ENCODE measurements around the gene ABLIM1.

The ABLIM1 gene

GRCh38 chr10:114681542-114681941, 23.5 kb upstream of the ABLIM1 start:
- CTCF ChIA-PET, result interaction anchor here (0.7 to 1.6 kb wide), 3 partner anchors 13 to 509 kb away, joined by 3 to 6 read pairs (median 4); no protein-coding TSS in a partner anchor
- POLR2A ChIA-PET, result no interaction called here
- Histone ChIP-seq H3K4me3 (ENCODE audit: low read depth, low read length) (no peak overlapping the region), H3K4me1 (ENCODE audit: control insufficient read depth, insufficient read depth, low read length) (peaks cover 49% of the 10 kb centered on the region), H3K36me3 (ENCODE audit: control insufficient read depth in 2 of 2, insufficient read depth in 1 of 2, low read length in 2 of 2) (no peaks in the 10 kb centered on the region), H3K27ac (ENCODE audit: extremely low read depth, low read depth, low read length) (no peak overlapping the region), H3K9me3 (ENCODE audit: control insufficient read depth, insufficient read depth, low read depth, low read length) (no peaks in the 10 kb centered on the region)
- peak; percentile 99 for TF ChIP-seq PRDM10 (tag by site-specific recombination; IDR thresholded peaks at IDR 0.05)
- no peak for TF ChIP-seq ZNF19 (tag by site-specific recombination; IDR thresholded peaks at IDR 0.05; ENCODE audit: low read depth)
- TF ChIP-seq ZNF335 (tag by site-specific recombination; conservative IDR thresholded peaks at IDR 0.05), result no peak
- peak; percentile 18; the same call in 1 of the 2 replicates for TF ChIP-seq SP7 (tag by site-specific recombination; IDR thresholded peaks at IDR 0.05)
- TF ChIP-seq OSR2 (tag by site-specific recombination; IDR thresholded peaks at IDR 0.05), result peak; percentile 70
- no peak for TF ChIP-seq ZBTB7A (tag by site-specific recombination; IDR thresholded peaks at IDR 0.05; ENCODE audit: low read depth)
- TF ChIP-seq, protein P1, sequence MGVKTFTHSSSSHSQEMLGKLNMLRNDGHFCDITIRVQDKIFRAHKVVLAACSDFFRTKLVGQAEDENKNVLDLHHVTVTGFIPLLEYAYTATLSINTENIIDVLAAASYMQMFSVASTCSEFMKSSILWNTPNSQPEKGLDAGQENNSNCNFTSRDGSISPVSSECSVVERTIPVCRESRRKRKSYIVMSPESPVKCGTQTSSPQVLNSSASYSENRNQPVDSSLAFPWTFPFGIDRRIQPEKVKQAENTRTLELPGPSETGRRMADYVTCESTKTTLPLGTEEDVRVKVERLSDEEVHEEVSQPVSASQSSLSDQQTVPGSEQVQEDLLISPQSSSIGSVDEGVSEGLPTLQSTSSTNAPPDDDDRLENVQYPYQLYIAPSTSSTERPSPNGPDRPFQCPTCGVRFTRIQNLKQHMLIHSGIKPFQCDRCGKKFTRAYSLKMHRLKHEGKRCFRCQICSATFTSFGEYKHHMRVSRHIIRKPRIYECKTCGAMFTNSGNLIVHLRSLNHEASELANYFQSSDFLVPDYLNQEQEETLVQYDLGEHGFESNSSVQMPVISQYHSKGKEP (tag by site-specific recombination; IDR thresholded peaks at IDR 0.05), result 0 out of 2 replicates have a peak, but pooled peaks have one; percentile 8
- no peak for TF ChIP-seq HOXC10 (CRISPR knock-in tag; IDR thresholded peaks at IDR 0.05)
- TF ChIP-seq MEIS1 (CRISPR knock-in tag; IDR thresholded peaks at IDR 0.05; ENCODE audit: borderline replicate concordance), result no peak
- TF ChIP-seq, protein P2, sequence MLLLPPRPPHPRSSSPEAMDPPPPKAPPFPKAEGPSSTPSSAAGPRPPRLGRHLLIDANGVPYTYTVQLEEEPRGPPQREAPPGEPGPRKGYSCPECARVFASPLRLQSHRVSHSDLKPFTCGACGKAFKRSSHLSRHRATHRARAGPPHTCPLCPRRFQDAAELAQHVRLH (tag by site-specific recombination; IDR thresholded peaks at IDR 0.05), result no peak
- no peak for TF ChIP-seq EGR2 (tag by site-specific recombination; IDR thresholded peaks at IDR 0.05; ENCODE audit: low read depth)
- TF ChIP-seq, protein P3, sequence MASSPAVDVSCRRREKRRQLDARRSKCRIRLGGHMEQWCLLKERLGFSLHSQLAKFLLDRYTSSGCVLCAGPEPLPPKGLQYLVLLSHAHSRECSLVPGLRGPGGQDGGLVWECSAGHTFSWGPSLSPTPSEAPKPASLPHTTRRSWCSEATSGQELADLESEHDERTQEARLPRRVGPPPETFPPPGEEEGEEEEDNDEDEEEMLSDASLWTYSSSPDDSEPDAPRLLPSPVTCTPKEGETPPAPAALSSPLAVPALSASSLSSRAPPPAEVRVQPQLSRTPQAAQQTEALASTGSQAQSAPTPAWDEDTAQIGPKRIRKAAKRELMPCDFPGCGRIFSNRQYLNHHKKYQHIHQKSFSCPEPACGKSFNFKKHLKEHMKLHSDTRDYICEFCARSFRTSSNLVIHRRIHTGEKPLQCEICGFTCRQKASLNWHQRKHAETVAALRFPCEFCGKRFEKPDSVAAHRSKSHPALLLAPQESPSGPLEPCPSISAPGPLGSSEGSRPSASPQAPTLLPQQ (tag by site-specific recombination; IDR thresholded peaks at IDR 0.05), result no peak
- TF ChIP-seq, protein P4, sequence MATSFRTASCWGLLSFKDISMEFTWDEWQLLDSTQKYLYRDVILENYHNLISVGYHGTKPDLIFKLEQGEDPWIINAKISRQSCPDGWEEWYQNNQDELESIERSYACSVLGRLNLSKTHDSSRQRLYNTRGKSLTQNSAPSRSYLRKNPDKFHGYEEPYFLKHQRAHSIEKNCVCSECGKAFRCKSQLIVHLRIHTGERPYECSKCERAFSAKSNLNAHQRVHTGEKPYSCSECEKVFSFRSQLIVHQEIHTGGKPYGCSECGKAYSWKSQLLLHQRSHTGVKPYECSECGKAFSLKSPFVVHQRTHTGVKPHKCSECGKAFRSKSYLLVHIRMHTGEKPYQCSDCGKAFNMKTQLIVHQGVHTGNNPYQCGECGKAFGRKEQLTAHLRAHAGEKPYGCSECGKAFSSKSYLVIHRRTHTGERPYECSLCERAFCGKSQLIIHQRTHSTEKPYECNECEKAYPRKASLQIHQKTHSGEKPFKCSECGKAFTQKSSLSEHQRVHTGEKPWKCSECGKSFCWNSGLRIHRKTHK (tag by site-specific recombination; IDR thresholded peaks at IDR 0.05), result no peak
- TF ChIP-seq ZFP37 (tag by site-specific recombination; IDR thresholded peaks at IDR 0.05), result no peak
- TF ChIP-seq, protein P5, sequence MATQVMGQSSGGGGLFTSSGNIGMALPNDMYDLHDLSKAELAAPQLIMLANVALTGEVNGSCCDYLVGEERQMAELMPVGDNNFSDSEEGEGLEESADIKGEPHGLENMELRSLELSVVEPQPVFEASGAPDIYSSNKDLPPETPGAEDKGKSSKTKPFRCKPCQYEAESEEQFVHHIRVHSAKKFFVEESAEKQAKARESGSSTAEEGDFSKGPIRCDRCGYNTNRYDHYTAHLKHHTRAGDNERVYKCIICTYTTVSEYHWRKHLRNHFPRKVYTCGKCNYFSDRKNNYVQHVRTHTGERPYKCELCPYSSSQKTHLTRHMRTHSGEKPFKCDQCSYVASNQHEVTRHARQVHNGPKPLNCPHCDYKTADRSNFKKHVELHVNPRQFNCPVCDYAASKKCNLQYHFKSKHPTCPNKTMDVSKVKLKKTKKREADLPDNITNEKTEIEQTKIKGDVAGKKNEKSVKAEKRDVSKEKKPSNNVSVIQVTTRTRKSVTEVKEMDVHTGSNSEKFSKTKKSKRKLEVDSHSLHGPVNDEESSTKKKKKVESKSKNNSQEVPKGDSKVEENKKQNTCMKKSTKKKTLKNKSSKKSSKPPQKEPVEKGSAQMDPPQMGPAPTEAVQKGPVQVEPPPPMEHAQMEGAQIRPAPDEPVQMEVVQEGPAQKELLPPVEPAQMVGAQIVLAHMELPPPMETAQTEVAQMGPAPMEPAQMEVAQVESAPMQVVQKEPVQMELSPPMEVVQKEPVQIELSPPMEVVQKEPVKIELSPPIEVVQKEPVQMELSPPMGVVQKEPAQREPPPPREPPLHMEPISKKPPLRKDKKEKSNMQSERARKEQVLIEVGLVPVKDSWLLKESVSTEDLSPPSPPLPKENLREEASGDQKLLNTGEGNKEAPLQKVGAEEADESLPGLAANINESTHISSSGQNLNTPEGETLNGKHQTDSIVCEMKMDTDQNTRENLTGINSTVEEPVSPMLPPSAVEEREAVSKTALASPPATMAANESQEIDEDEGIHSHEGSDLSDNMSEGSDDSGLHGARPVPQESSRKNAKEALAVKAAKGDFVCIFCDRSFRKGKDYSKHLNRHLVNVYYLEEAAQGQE (tag by site-specific recombination; IDR thresholded peaks at IDR 0.05), result no peak
- TF ChIP-seq ZNF10 (tag by site-specific recombination; IDR thresholded peaks at IDR 0.05), result no peak
- TF ChIP-seq ZNF777 (tag by site-specific recombination; IDR thresholded peaks at IDR 0.05; ENCODE audit: borderline replicate concordance), result no peak
- no peak for TF ChIP-seq ZNF488 (tag by site-specific recombination; IDR thresholded peaks at IDR 0.05)
- TF ChIP-seq ZBTB21 (tag by site-specific recombination; IDR thresholded peaks at IDR 0.05), result no peak
- TF ChIP-seq ZNF747 (tag by site-specific recombination; IDR thresholded peaks at IDR 0.05), result no peak
- TF ChIP-seq ZNF423 (tag by site-specific recombination; IDR thresholded peaks at IDR 0.05), result no peak
- TF ChIP-seq SP3 (tag by site-specific recombination; IDR thresholded peaks at IDR 0.05), result no peak
- TF ChIP-seq KLF7 (tag by site-specific recombination; IDR thresholded peaks at IDR 0.05; ENCODE audit: borderline replicate concordance), result no peak
- 0 out of 2 replicates have a peak, but pooled peaks have one; percentile 27 for TF ChIP-seq MZF1 (tag by site-specific recombination; IDR thresholded peaks at IDR 0.05; ENCODE audit: borderline replicate concordance)
- no peak for TF ChIP-seq ZNF202 (tag by site-specific recombination; IDR thresholded peaks at IDR 0.05; ENCODE audit: borderline replicate concordance)
- no peak for TF ChIP-seq ZBTB48 (tag by site-specific recombination; IDR thresholded peaks at IDR 0.05)
